Common myeloid progenitor, CD34-positive (primary cell): ENCODE results near the gene HEXIM1.

Experiments used
- CTCF ChIA-PET: fragments of 350-600 bp; sonication (Branson Sonifier 250); formaldehyde crosslinking; loops from one replicate; lab custom pipeline; 2021; ENCODE audit warnings: antibody characterized with exemption; lab: Charles Lee
- POLR2A ChIA-PET: fragments of 350-600 bp; sonication (Branson Sonifier 250); formaldehyde crosslinking; loops from one replicate; lab custom pipeline; 2021; ENCODE audit warnings: antibody characterized with exemption; lab: Charles Lee
- DNase-seq, 3 donors: peaks; one replicate each; pipeline versions ENCODE4 v3.0.0 to v3.0.0-alpha.2; 2013
- H3K27ac ChIP-seq, 2 experiments: 1 replicate in 1 of 2; 2 replicates in 1 of 2; pipeline ENCODE4 v1.7.0; 2013; ENCODE audit warnings: inconsistent platforms in 2 of 2, low read length in 2 of 2, mild to moderate bottlenecking in 2 of 2, low read depth in 1 of 2, moderate library complexity in 1 of 2; ENCODE audit not compliant: severe bottlenecking in 2 of 2, insufficient read depth in 1 of 2, poor library complexity in 1 of 2
- H3K27me3 ChIP-seq, 5 experiments: replicated peaks in 2 of 5; 1 replicate in 3 of 5; 2 replicates in 2 of 5; pipeline versions ENCODE4 v1.6.1 to v1.7.0; 2013; ENCODE audit warnings: low read length in 4 of 5, mild to moderate bottlenecking in 2 of 5, moderate library complexity in 2 of 5, inconsistent platforms in 1 of 5; ENCODE audit not compliant: insufficient read depth in 5 of 5, control insufficient read depth in 4 of 5
- H3K36me3 ChIP-seq, 4 experiments: 1 replicate in 2 of 4; 2 replicates in 2 of 4; pipeline versions ENCODE4 v1.6.1 to v1.7.0; 2013; ENCODE audit warnings: low read length in 3 of 4, control low read depth in 1 of 4, mild to moderate bottlenecking in 1 of 4; ENCODE audit not compliant: control insufficient read depth in 4 of 4, insufficient read depth in 4 of 4
- H3K4me1 ChIP-seq, 4 experiments: 1 replicate in 3 of 4; 2 replicates in 1 of 4; pipeline versions ENCODE4 v1.6.1 to v1.7.1; 2013; ENCODE audit warnings: low read length in 3 of 4, mild to moderate bottlenecking in 3 of 4, control low read depth in 1 of 4, inconsistent platforms in 1 of 4, moderate library complexity in 1 of 4; ENCODE audit not compliant: control insufficient read depth in 4 of 4, insufficient read depth in 4 of 4; ENCODE audit errors: control extremely low read depth in 1 of 4
- H3K4me3 ChIP-seq, 7 experiments: 1 replicate in 4 of 7; 2 replicates in 3 of 7; pipeline versions ENCODE4 v1.5.1 to v1.7.0; 2013; ENCODE audit warnings: mild to moderate bottlenecking in 7 of 7, low read length in 6 of 7, moderate library complexity in 6 of 7, inconsistent platforms in 2 of 7, low read depth in 2 of 7, control low read depth in 1 of 7; ENCODE audit not compliant: insufficient read depth in 4 of 7, control insufficient read depth in 1 of 7; ENCODE audit errors: extremely low read depth in 1 of 7
- H3K9me3 ChIP-seq, 5 experiments: 1 replicate in 4 of 5; 2 replicates in 1 of 5; pipeline versions ENCODE4 v1.6.1 to v1.7.1; 2013; ENCODE audit warnings: low read length in 4 of 5, mild to moderate bottlenecking in 2 of 5, inconsistent platforms in 1 of 5, low read depth in 1 of 5, moderate library complexity in 1 of 5; ENCODE audit not compliant: control insufficient read depth in 4 of 5, insufficient read depth in 2 of 5; ENCODE audit errors: control extremely low read depth in 1 of 5
- WGBS: methylation state at CpG from one replicate; pipeline ENCODE4 v1.1.5; 2013; ENCODE audit not compliant: insufficient coverage; 5-methylcytosine and 5-hydroxymethylcytosine counted together

Gene HEXIM1

GRCh38 chr17:45107293-45108010 is 40.8 kb upstream of the HEXIM1 start:
- no peak for DNase-seq
- Histone ChIP-seq H3K4me3 (no peak overlapping the region), H3K27ac (no peak overlapping the region), H3K9me3 (no peaks in the 10 kb centered on the region), H3K36me3 (peaks cover 17 to 71% (median 60%) of the 10 kb centered on the region in 4 experiments), H3K27me3 (no peaks in the 10 kb centered on the region), H3K4me1 (no peaks in the 10 kb centered on the region)
- 96% methylated on average over 9 of the region's 13 CpGs for WGBS
- ChIA-PET POLR2A (interaction anchor here (0.6 kb wide), 2 partner anchors 23 to 1684 kb away, joined by 3 to 4 read pairs; no protein-coding TSS in a partner anchor), CTCF (interaction anchor here (1.2 to 1.5 kb wide), 3 partner anchors 10 to 36 kb away, joined by 3 read pairs; partner anchors contain the start of gene ACBD4)

- Histone ChIP-seq H3K27ac (no peak overlapping the region), H3K36me3 (peaks cover 15 to 65% (median 54%) of the 10 kb centered on the region in 4 experiments), H3K9me3 (no peaks in the 10 kb centered on the region), H3K4me3 (no peak overlapping the region), H3K4me1 (no peaks in the 10 kb centered on the region), H3K27me3 (no peaks in the 10 kb centered on the region)
- DNase-seq = no peak
- ChIA-PET CTCF (interaction anchor here (1.1 to 1.9 kb wide), 5 partner anchors 9 to 37 kb away, joined by 3 to 15 read pairs (median 3); partner anchors contain the start of gene ACBD4), POLR2A (interaction anchor here (0.6 kb wide), 2 partner anchors 24 to 1685 kb away, joined by 3 to 4 read pairs; no protein-coding TSS in a partner anchor)
- 84% methylated on average over 8 of the region's 9 CpGs for WGBS
Measured at GRCh38 chr17:45108051-45108450, 40.2 kb upstream of the HEXIM1 start.

- Histone ChIP-seq H3K27me3 (no peaks in the 10 kb centered on the region), H3K9me3 (no peaks in the 10 kb centered on the region), H3K36me3 (peaks cover 9 to 57% (median 46%) of the 10 kb centered on the region in 4 experiments), H3K4me3 (no peak overlapping the region), H3K27ac (no peak overlapping the region), H3K4me1 (no peaks in the 10 kb centered on the region)
- 96% methylated on average over 9 of the region's 12 CpGs for WGBS
- CTCF ChIA-PET = interaction anchor here (1.1 to 1.9 kb wide), 5 partner anchors 8 to 38 kb away, joined by 3 to 15 read pairs (median 3); partner anchors contain the start of gene ACBD4
- POLR2A ChIA-PET = no interaction called here
- DNase-seq = no peak
Measured at GRCh38 chr17:45108595-45109521, 39.4 kb upstream of the HEXIM1 start.

GRCh38 chr17:45110676-45111611 is 37.3 kb upstream of the HEXIM1 start:
- no peaks in the 10 kb centered on the region for H3K9me3 ChIP-seq
- WGBS = 96% methylated on average over 13 of the region's 16 CpGs
- H3K4me1 ChIP-seq = no peaks in the 10 kb centered on the region
- DNase-seq = no peak
- peaks cover 5 to 37% (median 27%) of the 10 kb centered on the region in 4 experiments for H3K36me3 ChIP-seq
- H3K27me3 ChIP-seq = no peaks in the 10 kb centered on the region
- ChIA-PET CTCF (interaction anchor here (0.6 to 1.8 kb wide), 2 partner anchors 11 to 21 kb away, joined by 3 to 8 read pairs; partner anchors contain the start of gene PLCD3), POLR2A (no interaction called here)
- no peak overlapping the region for H3K4me3 ChIP-seq
- no peak overlapping the region for H3K27ac ChIP-seq

GRCh38 chr17:45111850-45112249 is 36.4 kb upstream of the HEXIM1 start:
- WGBS = 97% methylated on average over 6 of the region's 11 CpGs
- H3K4me1 ChIP-seq = no peaks in the 10 kb centered on the region
- H3K36me3 ChIP-seq = peaks cover 2 to 28% (median 19%) of the 10 kb centered on the region in 4 experiments
- H3K27me3 ChIP-seq = no peaks in the 10 kb centered on the region
- no peak overlapping the region for H3K4me3 ChIP-seq
- no peak overlapping the region for H3K27ac ChIP-seq
- no peak for DNase-seq
- ChIA-PET CTCF (interaction anchor here (1.8 kb wide), 1 partner anchor 12 kb away, joined by 8 read pairs; no protein-coding TSS in a partner anchor), POLR2A (interaction anchor here (0.6 kb wide), 1 partner anchor 1189 kb away, joined by 4 read pairs; no protein-coding TSS in a partner anchor)
- no peaks in the 10 kb centered on the region for H3K9me3 ChIP-seq
